CD4-positive, alpha-beta T cell (primary cell): ENCODE measurements around the gene NUDT13. TPM values are rescaled to one million over a fixed set of nuclear protein-coding genes. Genes with fewer than 3 reads are reported as not detected.

Experiments
- ATAC-seq: fragments of 200-7000 bp; cut with Tn5 transposase; one replicate; pipeline ENCODE4 v1.10.0; 2022; ENCODE audit warnings: mild to moderate bottlenecking; ENCODE audit not compliant: poor library complexity
- CTCF ChIA-PET: fragments of 350-600 bp; sonication (Branson Sonifier 250); formaldehyde crosslinking; loops from one replicate; lab custom pipeline; 2021; ENCODE audit warnings: antibody characterized with exemption, inconsistent platforms; lab: Charles Lee
- POLR2A ChIA-PET: fragments of 350-600 bp; sonication (Branson Sonifier 250); formaldehyde crosslinking; loops from one replicate; lab custom pipeline; 2021; ENCODE audit warnings: antibody characterized with exemption, inconsistent platforms; lab: Charles Lee
- DNase-seq, 14 experiments: peaks; one replicate each; pipeline ENCODE4 v3.0.0-alpha.2; 2013 to 2020; ENCODE audit warnings: mixed read lengths in 2 of 14
- H3K27ac ChIP-seq, 2 donors: one replicate each; pipeline versions ENCODE4 v1.5.1 to v1.7.0; 2013; ENCODE audit warnings: low read length in 2 of 2, low read depth in 1 of 2, mild to moderate bottlenecking in 1 of 2
- H3K27me3 ChIP-seq, 2 experiments: 1 replicate in 1 of 2; 2 replicates in 1 of 2; pipeline versions ENCODE4 v1.6.1 to v1.7.0; 2013; ENCODE audit warnings: low read length in 2 of 2, control low read depth in 1 of 2, mild to moderate bottlenecking in 1 of 2, moderate library complexity in 1 of 2; ENCODE audit not compliant: insufficient read depth in 2 of 2, control insufficient read depth in 1 of 2
- H3K36me3 ChIP-seq: one replicate; pipeline ENCODE4 v1.6.1; 2013; ENCODE audit warnings: low read length, control low read depth; ENCODE audit not compliant: insufficient read depth
- H3K4me1 ChIP-seq: one replicate; pipeline ENCODE4 v1.6.1; 2013; ENCODE audit warnings: low read length, control low read depth; ENCODE audit not compliant: insufficient read depth
- H3K4me3 ChIP-seq: one replicate; pipeline ENCODE4 v1.5.1; 2013; ENCODE audit warnings: mild to moderate bottlenecking, low read length, moderate library complexity
- H3K9me3 ChIP-seq, 2 experiments: 1 replicate in 1 of 2; 2 replicates in 1 of 2; pipeline versions ENCODE4 v1.6.1 to v1.7.0; 2013; ENCODE audit warnings: low read length in 2 of 2, mild to moderate bottlenecking in 2 of 2, control low read depth in 1 of 2, moderate library complexity in 1 of 2; ENCODE audit not compliant: control insufficient read depth in 1 of 2, insufficient read depth in 1 of 2
- H3K27ac Mint-ChIP-seq: one replicate; pipeline ENCODE4 v1.8.0; 2020; ENCODE audit warnings: mixed read lengths
- H3K27me3 Mint-ChIP-seq: one replicate; pipeline ENCODE4 v1.8.0; 2021; ENCODE audit warnings: mixed read lengths
- H3K36me3 Mint-ChIP-seq: one replicate; pipeline ENCODE4 v1.8.0; 2021; ENCODE audit warnings: low read depth, mixed read lengths
- H3K4me1 Mint-ChIP-seq: one replicate; pipeline ENCODE4 v1.8.0; 2021; ENCODE audit warnings: low read depth, mixed read lengths
- H3K4me3 Mint-ChIP-seq: one replicate; pipeline ENCODE4 v1.8.0; 2020; ENCODE audit warnings: mild to moderate bottlenecking, mixed read lengths
- H3K9me3 Mint-ChIP-seq: one replicate; pipeline ENCODE4 v1.8.0; 2020; ENCODE audit warnings: mixed read lengths
- CTCF ChIP-seq: fragments of 200-600 bp; IDR thresholded peaks from one replicate; pipeline ENCODE4 v1.8.0; 2022; ENCODE audit warnings: antibody characterized with exemption, mild to moderate bottlenecking
- intact Hi-C, 2 experiments: fragments of 100-400 bp; cut with DNase I in 1 of 2; cut with micrococcal nuclease in 1 of 2; formaldehyde crosslinking; loops; one replicate each; pipeline versions ENCODE4 v1.15.1 to v1.9.0; 2023 to 2025; cut with DNase I, micrococcal nuclease
- total RNA-seq, 174 experiments: library from RNA in 2 of 174; stranded (reverse) in 2 of 174; gene quantifications; one replicate each; pipeline ENCODE4 v1.2.3 and lab custom pipeline; 2021 to 2026

The NUDT13 gene
- total RNA-seq, 2 experiments from 2014 or later = 0.67 to 0.82 TPM

- no peak overlapping the region for H3K27ac ChIP-seq
- no peak for ATAC-seq
- no peak overlapping the region for H3K4me3 Mint-ChIP-seq
- no peak overlapping the region for H3K27ac Mint-ChIP-seq
- no peak for DNase-seq
- H3K27me3 Mint-ChIP-seq = no peaks in the 10 kb centered on the region
- H3K4me3 ChIP-seq = no peak overlapping the region
- H3K9me3 Mint-ChIP-seq = no peaks in the 10 kb centered on the region
- peaks cover 84% of the 10 kb centered on the region for H3K36me3 Mint-ChIP-seq
- no peaks in the 10 kb centered on the region for H3K9me3 ChIP-seq
- no peak for TF ChIP-seq CTCF
- ChIA-PET CTCF (no interaction called here), POLR2A (no interaction called here)
- H3K4me1 Mint-ChIP-seq = no peaks in the 10 kb centered on the region
- no peaks in the 10 kb centered on the region for H3K4me1 ChIP-seq
- no peaks in the 10 kb centered on the region for H3K27me3 ChIP-seq
- peaks cover 73% of the 10 kb centered on the region for H3K36me3 ChIP-seq
- intact Hi-C loops = no loop called here
Measured at GRCh38 chr10:73131301-73131700, 21.0 kb downstream of the NUDT13 start.

DNA sequence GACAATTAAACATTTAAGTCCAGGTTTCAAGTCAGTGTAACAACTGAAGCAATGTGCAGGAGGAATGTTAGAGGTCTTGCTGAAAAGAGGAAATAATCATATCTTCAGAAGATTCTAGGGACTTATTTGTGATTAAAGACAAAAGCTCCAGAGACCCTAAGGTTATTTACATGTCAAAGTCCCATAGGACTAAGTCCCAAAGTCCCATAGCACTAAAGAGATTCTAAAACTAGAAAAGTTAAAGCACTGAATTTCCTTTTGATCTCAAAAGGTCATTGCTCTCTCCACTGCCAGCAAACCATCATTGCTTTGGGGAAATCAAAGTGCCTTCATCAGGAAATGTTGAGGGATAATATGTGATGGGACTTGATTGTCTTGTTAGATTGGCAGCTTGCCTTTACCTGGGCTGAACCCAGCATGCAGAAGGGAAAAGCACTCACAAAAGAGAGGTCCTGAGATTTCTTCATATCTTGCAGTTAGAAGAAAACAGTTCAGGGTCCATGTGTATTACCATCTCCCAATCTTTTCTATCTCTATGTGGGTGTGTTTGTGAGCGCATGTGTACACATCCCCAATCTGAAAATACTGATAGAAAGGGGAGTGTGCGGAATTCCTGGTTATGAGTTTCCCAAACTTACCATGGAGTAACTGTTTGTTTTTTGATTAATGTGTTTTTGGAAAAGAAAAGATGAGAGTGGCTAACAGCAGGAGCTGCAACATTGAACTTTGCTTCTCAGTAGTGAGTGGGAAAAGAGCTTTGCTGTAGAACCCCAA, 21.8 kb downstream of the NUDT13 start:
- no peak for DNase-seq
- CTCF ChIA-PET = interaction anchor here (1.0 kb wide), 1 partner anchor 35 kb away, joined by 3 read pairs; the partner anchor contains the start of gene P4HA1

DNA sequence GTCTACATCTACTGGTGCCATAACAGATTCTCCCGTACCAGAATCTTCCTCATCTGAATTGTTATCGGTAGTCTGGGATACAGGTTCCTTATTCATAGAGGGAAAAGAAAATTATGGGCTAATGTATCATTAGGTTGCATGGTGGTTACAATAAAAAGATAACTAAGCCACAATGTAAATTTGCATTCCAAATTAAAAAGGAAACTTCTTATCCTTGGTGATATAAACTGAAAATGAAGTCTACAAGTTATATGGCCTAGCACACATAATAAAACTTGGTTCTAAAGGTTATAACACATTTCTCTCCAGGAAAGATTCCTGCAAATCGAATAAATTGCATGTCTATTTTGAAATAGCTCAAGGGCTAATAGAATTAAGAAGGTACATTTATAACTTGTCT, 24.5 kb downstream of the NUDT13 start:
- ATAC-seq = no peak
- peaks cover 88% of the 10 kb centered on the region for H3K36me3 ChIP-seq
- no peaks in the 10 kb centered on the region for H3K9me3 ChIP-seq
- Mint-ChIP-seq H3K36me3 (peaks cover 93% of the 10 kb centered on the region), H3K27ac (no peak overlapping the region), H3K27me3 (no peaks in the 10 kb centered on the region), H3K9me3 (no peaks in the 10 kb centered on the region), H3K4me3 (no peak overlapping the region), H3K4me1 (no peaks in the 10 kb centered on the region)
- POLR2A ChIA-PET = no interaction called here
- H3K4me1 ChIP-seq = no peaks in the 10 kb centered on the region
- H3K27ac ChIP-seq = no peak overlapping the region
- no peak overlapping the region for H3K4me3 ChIP-seq
- CTCF ChIA-PET = interaction anchor here (1.3 to 1.6 kb wide), 3 partner anchors 10 to 38 kb away, joined by 3 to 5 read pairs (median 3); partner anchors contain the start of gene P4HA1
- intact Hi-C loops = no loop called here
- no peak for DNase-seq
- no peak for TF ChIP-seq CTCF
- no peaks in the 10 kb centered on the region for H3K27me3 ChIP-seq

More for the DNA sequence above, 21.8 kb downstream of the NUDT13 start:
- intact Hi-C loops = no loop called here
- peaks cover 77% of the 10 kb centered on the region for H3K36me3 ChIP-seq
- no peaks in the 10 kb centered on the region for H3K9me3 ChIP-seq
- no peaks in the 10 kb centered on the region for H3K4me1 ChIP-seq
- ATAC-seq = no peak
- Mint-ChIP-seq H3K27ac (no peak overlapping the region), H3K27me3 (no peaks in the 10 kb centered on the region), H3K4me1 (no peaks in the 10 kb centered on the region), H3K9me3 (no peaks in the 10 kb centered on the region), H3K36me3 (peaks cover 84% of the 10 kb centered on the region), H3K4me3 (no peak overlapping the region)
- no peak overlapping the region for H3K4me3 ChIP-seq
- H3K27ac ChIP-seq = no peak overlapping the region
- no peak for TF ChIP-seq CTCF
- POLR2A ChIA-PET = interaction anchor here (0.6 kb wide), 1 partner anchor 70 kb away, joined by 4 read pairs; no protein-coding TSS in a partner anchor
- H3K27me3 ChIP-seq = no peaks in the 10 kb centered on the region
